Measurements from ENCODE around the gene RIMKLA. TPM values are rescaled to one million over a fixed set of nuclear protein-coding genes. Genes with fewer than 3 reads are reported as not detected.

RIMKLA gene
- total and polyA plus RNA-seq, 2 donors (not counting 3 experiments of a cell fraction or from before 2014, with no cell fraction given), result 0.01 TPM; not detected in 1

GRCh38 chr1:42343049-42343448, 37.5 kb upstream of the RIMKLA start:
- Histone ChIP-seq H2AFZ (ENCODE audit: low read depth, low read length) (no peak overlapping the region), H3K9me3 (replicated peaks; ENCODE audit: control insufficient read depth, insufficient read depth, low read length) (no peaks in the 10 kb centered on the region), H3K27me3 (ENCODE audit: control insufficient read depth in 2 of 2, insufficient read depth in 2 of 2, low read length in 2 of 2) (peaks cover 0 to 4% of the 10 kb centered on the region in 2 experiments), H3K9me1 (replicated peaks; ENCODE audit: control insufficient read depth, extremely low read depth, insufficient read depth, low read length) (no peaks in the 10 kb centered on the region), H3K4me3 (replicated peaks in 1 of 3; ENCODE audit: insufficient read depth in 1 of 3, low read depth in 1 of 3, low read length in 3 of 3) (no peak overlapping the region), H3K36me3 (ENCODE audit: control insufficient read depth in 2 of 2, extremely low read depth in 1 of 2, insufficient read depth in 2 of 2, low read length in 2 of 2) (no peaks in the 10 kb centered on the region), H3K4me1 (ENCODE audit: control insufficient read depth, extremely low read depth, insufficient read depth, low read length) (no peaks in the 10 kb centered on the region), H3K79me2 (ENCODE audit: control insufficient read depth, insufficient read depth, low read length) (no peaks in the 10 kb centered on the region), H3K4me2 (ENCODE audit: insufficient read depth, low read length) (no peak overlapping the region), H3K27ac (ENCODE audit: insufficient read depth, low read depth, low read length) (no peak overlapping the region), H4K20me1 (replicated peaks; ENCODE audit: control insufficient read depth, extremely low read depth, insufficient read depth, low read length) (no peaks in the 10 kb centered on the region), H3K9ac (replicated peaks; ENCODE audit: extremely low read depth, insufficient read depth, low read length) (no peak overlapping the region)
- DNase-seq (ENCODE audit: low read depth, low spot score) (no peak), FAIRE-seq (no peak)
- dilution Hi-C loops (cut with MboI; ENCODE audit: extremely low pct_ligation_motif_present, low sequenced_read_pairs), result no loop called here
- ChIA-PET POLR2A (no interaction called here), CTCF (no interaction called here)
- no TSS peak for BruUV-seq (replicated peaks)
- intact Hi-C loops (cut with micrococcal nuclease), result loop anchor here (5.0 kb wide), 1 partner anchor 229 kb away; no protein-coding TSS in a partner anchor
- TF ChIP-seq, protein P1, sequence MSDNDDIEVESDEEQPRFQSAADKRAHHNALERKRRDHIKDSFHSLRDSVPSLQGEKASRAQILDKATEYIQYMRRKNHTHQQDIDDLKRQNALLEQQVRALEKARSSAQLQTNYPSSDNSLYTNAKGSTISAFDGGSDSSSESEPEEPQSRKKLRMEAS (IDR thresholded peaks at IDR 0.05; ENCODE audit: insufficient read depth, insufficient read length), result no peak
- no peak for TF ChIP-seq CTCF (IDR thresholded peaks at IDR 0.05; ENCODE audit: extremely low read depth in 1 of 2, insufficient read depth in 1 of 2, low read depth in 1 of 2, low read length in 2 of 2)
- no peak for TF ChIP-seq POLR2AphosphoS5 (IDR thresholded peaks at IDR 0.05; ENCODE audit: insufficient read depth, low read depth, low read length)
- TF ChIP-seq GATA2 (IDR thresholded peaks at IDR 0.05; ENCODE audit: insufficient read depth, insufficient read length, low read depth, low read length), result no peak
- no peak for TF ChIP-seq EZH2 (IDR thresholded peaks at IDR 0.05; ENCODE audit: borderline replicate concordance, low read depth, low read length, severe bottlenecking)
- TF ChIP-seq FOS (IDR thresholded peaks at IDR 0.05; ENCODE audit: borderline replicate concordance, insufficient read depth, low read length), result no peak
- TF ChIP-seq JUN (IDR thresholded peaks at IDR 0.05; ENCODE audit: borderline replicate concordance, insufficient read depth, insufficient read length, low read depth), result no peak
- no peak for TF ChIP-seq POLR2A (IDR thresholded peaks at IDR 0.05; ENCODE audit: low read depth, low read length)
- no peak for TF ChIP-seq MYC (IDR thresholded peaks at IDR 0.05; ENCODE audit: low read depth, low read length)
